NCI-H2227 (cell line): ENCODE measurements around the gene PSEN2.
"Not testable (repeated sequence)": the region's sequence is repeated elsewhere in the genome, so short reads cannot be mapped to it uniquely, and the experiment has no call there.

Experiments used
- DNase-seq: peaks from one replicate; lab custom pipeline; 2025; ENCODE audit not compliant: unreplicated experiment; lab: John Stamatoyannopoulos, UW

PSEN2 gene

GRCh38 chr1:226870401-226871279, at the start of gene PSEN2:
Gene PSEN2, plus strand, starts transcription at chr1:226870616. Its CDS starts 11,292 bp downstream, at chr1:226881908.
- peak; percentile 74 for DNase-seq

- DNase-seq = no peak
Measured at GRCh38 chr1:226820941-226821718, 49.3 kb upstream of the PSEN2 start.

GRCh38 chr1:226821719-226822085, 48.7 kb upstream of the PSEN2 start:
- peak; percentile 18 for DNase-seq

- DNase-seq = no peak
Measured at GRCh38 chr1:226823643-226824042, 46.8 kb upstream of the PSEN2 start.

- no peak for DNase-seq
Measured at GRCh38 chr1:226825037-226825745, 45.2 kb upstream of the PSEN2 start.

- DNase-seq = no peak
Measured at GRCh38 chr1:226825746-226826100, 44.7 kb upstream of the PSEN2 start.

- no peak for DNase-seq
Measured at GRCh38 chr1:226826479-226827261, 43.7 kb upstream of the PSEN2 start.

GRCh38 chr1:226827458-226827857, 43.0 kb upstream of the PSEN2 start:
- DNase-seq = no peak

- DNase-seq = peak; percentile 83
Measured at GRCh38 chr1:226827968-226828513, 42.4 kb upstream of the PSEN2 start.

GRCh38 chr1:226829105-226829504, 41.3 kb upstream of the PSEN2 start:
- DNase-seq = no peak

GRCh38 chr1:226831953-226832352, 38.5 kb upstream of the PSEN2 start:
- no peak for DNase-seq

- no peak for DNase-seq
Measured at GRCh38 chr1:226832613-226833012, 37.8 kb upstream of the PSEN2 start.

GRCh38 chr1:226834179-226834578, 36.2 kb upstream of the PSEN2 start:
- DNase-seq = not testable (repeated sequence)

- DNase-seq = not testable (repeated sequence)
Measured at GRCh38 chr1:226835396-226835795, 35.0 kb upstream of the PSEN2 start.

GRCh38 chr1:226837966-226838365, 32.5 kb upstream of the PSEN2 start:
- DNase-seq = not testable (repeated sequence)

- DNase-seq = no peak
Measured at GRCh38 chr1:226838456-226838855, 32.0 kb upstream of the PSEN2 start.

- no peak for DNase-seq
Measured at GRCh38 chr1:226845624-226846023, 24.8 kb upstream of the PSEN2 start.

- DNase-seq = no peak
Measured at GRCh38 chr1:226846786-226847185, 23.6 kb upstream of the PSEN2 start.

GRCh38 chr1:226854548-226854947, 15.9 kb upstream of the PSEN2 start:
- not testable (repeated sequence) for DNase-seq

- DNase-seq = no peak
Measured at GRCh38 chr1:226862890-226863289, 7.5 kb upstream of the PSEN2 start.
